PC-3 (cell line): ENCODE measurements around the gene GABBR2. TPM values are rescaled to one million over a fixed set of nuclear protein-coding genes. Genes with fewer than 3 reads are reported as not detected.

Source experiments
- ATAC-seq: fragments of 200-7000 bp; cut with Tn5 transposase; 2 replicates; pipeline ENCODE4 v1.9.1; 2020; ENCODE audit warnings: mild to moderate bottlenecking, moderate library complexity
- BruUV-seq: library from RNA; stranded (reverse); fragments of 400-500 nt; replicated peaks from 2 replicates; lab custom pipeline; 2021; lab: Mats Ljungman, UMichigan
- CTCF ChIA-PET: fragments of 300-600 bp; sonication (Branson Sonifier 250); formaldehyde crosslinking; loops from one replicate; lab custom pipeline; 2022; ENCODE audit warnings: antibody characterized with exemption; lab: Charles Lee
- POLR2A ChIA-PET: fragments of 300-600 bp; sonication (Branson Sonifier 250); formaldehyde crosslinking; loops from one replicate; lab custom pipeline; 2022; ENCODE audit warnings: antibody characterized with exemption; ENCODE audit not compliant: unreplicated experiment; lab: Charles Lee
- DNase-seq: peaks from one replicate; pipeline ENCODE4 v3.0.0-alpha.2; 2015
- H2AFZ ChIP-seq: fragments of 300-600 bp; sonication (generic); 2 replicates; pipeline ENCODE4 v1.6.0; 2016; ENCODE audit warnings: antibody characterized with exemption, low read length
- H3F3A ChIP-seq: fragments of 300-600 bp; sonication (generic); one replicate; pipeline ENCODE4 v1.6.0; 2017; ENCODE audit warnings: antibody characterized with exemption, low read length, control low read depth, mild to moderate bottlenecking; ENCODE audit not compliant: unreplicated experiment
- H3K27ac ChIP-seq: fragments of 300-600 bp; sonication (generic); 2 replicates; pipeline ENCODE4 v1.5.1; 2016; ENCODE audit warnings: mild to moderate bottlenecking, low read length
- H3K27me3 ChIP-seq: fragments of 300-600 bp; sonication (generic); 2 replicates; pipeline ENCODE4 v1.6.1; 2016; ENCODE audit warnings: low read length, mixed read lengths
- H3K36me3 ChIP-seq: fragments of 300-600 bp; sonication (generic); 2 replicates; pipeline ENCODE4 v1.6.1; 2016; ENCODE audit warnings: low read depth, mixed run types, low read length, mixed read lengths
- H3K4me1 ChIP-seq: fragments of 300-600 bp; sonication (generic); 2 replicates; pipeline ENCODE4 v1.5.1; 2016; ENCODE audit warnings: low read length; ENCODE audit not compliant: insufficient read depth
- H3K4me2 ChIP-seq: fragments of 300-600 bp; sonication (generic); 2 replicates; pipeline ENCODE4 v1.6.0; 2016; ENCODE audit warnings: low read length
- H3K4me3 ChIP-seq: fragments of 300-600 bp; sonication (generic); 2 replicates; pipeline ENCODE4 v1.5.1; 2016; ENCODE audit warnings: mild to moderate bottlenecking, low read length, mixed read lengths
- H3K79me2 ChIP-seq: fragments of 300-600 bp; sonication (generic); 2 replicates; pipeline ENCODE4 v1.6.1; 2017; ENCODE audit warnings: low read length, mixed read lengths
- H3K9ac ChIP-seq: fragments of 300-600 bp; sonication (generic); 2 replicates; pipeline ENCODE4 v1.6.0; 2016; ENCODE audit warnings: mild to moderate bottlenecking, low read length
- H3K9me2 ChIP-seq: fragments of 300-600 bp; sonication (generic); replicated peaks from 2 replicates; pipeline ENCODE4 v1.6.1; 2016; ENCODE audit warnings: mixed run types, low read length, mixed read lengths
- H3K9me3 ChIP-seq: fragments of 300-600 bp; sonication (generic); 2 replicates; pipeline ENCODE4 v1.6.1; 2016; ENCODE audit warnings: low read length, mixed read lengths
- H4K20me1 ChIP-seq: fragments of 300-600 bp; sonication (generic); 2 replicates; pipeline ENCODE4 v1.6.1; 2016; ENCODE audit warnings: low read length, mixed read lengths
- EZH2 ChIP-seq: fragments of 300-600 bp; sonication (generic); IDR thresholded peaks from one replicate; pipeline ENCODE4 v1.6.1; 2017; ENCODE audit warnings: antibody characterized with exemption, mild to moderate bottlenecking, low read length; ENCODE audit not compliant: unreplicated experiment
- EZH2phosphoT487 ChIP-seq: fragments of 300-600 bp; sonication (generic); IDR thresholded peaks from 2 replicates; pipeline ENCODE4 v1.6.1; 2018; ENCODE audit warnings: mild to moderate bottlenecking, antibody characterized with exemption, low read length, borderline replicate concordance
- intact Hi-C: fragments of 100-400 bp; cut with micrococcal nuclease; formaldehyde crosslinking; loops from 2 replicates; pipeline ENCODE4 v1.9.0; 2023
- total RNA-seq: library from RNA; depleted of rRNA; stranded (reverse); fragments of >200 nt; gene quantifications from 2 replicates; pipeline ENCODE4 v1.2.3, GENCODE V29; 2014
- TF ChIP-seq, protein P1 (sequence below): fragments of 300-600 bp; sonication (generic); conservative IDR thresholded peaks from 2 replicates; pipeline ENCODE4 v1.5.1; 2017; ENCODE audit warnings: antibody characterized with exemption, low read depth, mild to moderate bottlenecking, low read length

Gene GABBR2
- total RNA-seq, 1 experiment from 2014 or later: 0.44 TPM

DNA sequence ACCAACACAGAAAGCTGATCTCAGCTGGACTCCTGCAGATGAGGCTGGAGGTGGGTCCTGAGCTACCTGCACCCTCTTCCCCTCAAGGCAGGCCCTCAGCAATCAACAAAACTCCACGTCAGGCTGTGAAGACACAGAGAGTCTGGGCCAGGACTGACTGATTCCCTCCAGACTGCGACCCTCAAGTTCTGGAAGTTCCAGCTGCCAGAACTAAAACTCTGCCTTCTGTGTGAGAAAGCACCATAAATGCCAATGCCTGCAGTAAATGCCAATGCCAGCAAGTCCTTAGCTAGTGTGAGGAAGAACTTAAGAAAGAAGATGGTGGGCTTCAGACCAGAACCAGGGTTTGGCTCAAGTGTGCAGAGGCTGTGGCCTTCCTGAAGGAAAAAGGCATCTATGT, 42.5 kb upstream of the GABBR2 start:
- no peaks in the 10 kb centered on the region for H4K20me1 ChIP-seq
- H3K9me3 ChIP-seq: no peaks in the 10 kb centered on the region
- ChIA-PET POLR2A (no interaction called here), CTCF (no interaction called here)
- no peaks in the 10 kb centered on the region for H3K9me2 ChIP-seq
- no peaks in the 10 kb centered on the region for H3K4me1 ChIP-seq
- no peaks in the 10 kb centered on the region; the same call in 1 of the 2 replicates for H3K36me3 ChIP-seq
- no peak overlapping the region for H3K9ac ChIP-seq
- no peak for ATAC-seq
- H3F3A ChIP-seq: no peaks in the 10 kb centered on the region
- H3K4me3 ChIP-seq: no peak overlapping the region
- H3K79me2 ChIP-seq: no peaks in the 10 kb centered on the region
- intact Hi-C loops: no loop called here
- no peak for TF ChIP-seq EZH2
- no peak for TF ChIP-seq EZH2phosphoT487
- TF ChIP-seq, protein P1, sequence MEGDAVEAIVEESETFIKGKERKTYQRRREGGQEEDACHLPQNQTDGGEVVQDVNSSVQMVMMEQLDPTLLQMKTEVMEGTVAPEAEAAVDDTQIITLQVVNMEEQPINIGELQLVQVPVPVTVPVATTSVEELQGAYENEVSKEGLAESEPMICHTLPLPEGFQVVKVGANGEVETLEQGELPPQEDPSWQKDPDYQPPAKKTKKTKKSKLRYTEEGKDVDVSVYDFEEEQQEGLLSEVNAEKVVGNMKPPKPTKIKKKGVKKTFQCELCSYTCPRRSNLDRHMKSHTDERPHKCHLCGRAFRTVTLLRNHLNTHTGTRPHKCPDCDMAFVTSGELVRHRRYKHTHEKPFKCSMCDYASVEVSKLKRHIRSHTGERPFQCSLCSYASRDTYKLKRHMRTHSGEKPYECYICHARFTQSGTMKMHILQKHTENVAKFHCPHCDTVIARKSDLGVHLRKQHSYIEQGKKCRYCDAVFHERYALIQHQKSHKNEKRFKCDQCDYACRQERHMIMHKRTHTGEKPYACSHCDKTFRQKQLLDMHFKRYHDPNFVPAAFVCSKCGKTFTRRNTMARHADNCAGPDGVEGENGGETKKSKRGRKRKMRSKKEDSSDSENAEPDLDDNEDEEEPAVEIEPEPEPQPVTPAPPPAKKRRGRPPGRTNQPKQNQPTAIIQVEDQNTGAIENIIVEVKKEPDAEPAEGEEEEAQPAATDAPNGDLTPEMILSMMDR: no peak
- BruUV-seq: no TSS peak
- no peak overlapping the region for H2AFZ ChIP-seq
- no peak overlapping the region for H3K4me2 ChIP-seq
- no peaks in the 10 kb centered on the region for H3K27me3 ChIP-seq
- no peak overlapping the region for H3K27ac ChIP-seq
- no peak for DNase-seq

GRCh38 chr9:98750364-98751060, 41.8 kb upstream of the GABBR2 start:
- no peaks in the 10 kb centered on the region for H3K27me3 ChIP-seq
- no peak overlapping the region for H2AFZ ChIP-seq
- no peak overlapping the region for H3K4me2 ChIP-seq
- no peaks in the 10 kb centered on the region for H3K9me3 ChIP-seq
- H3F3A ChIP-seq: no peaks in the 10 kb centered on the region
- H3K27ac ChIP-seq: no peak overlapping the region
- ChIA-PET POLR2A (no interaction called here), CTCF (no interaction called here)
- no peaks in the 10 kb centered on the region; the same call in 1 of the 2 replicates for H3K36me3 ChIP-seq
- H3K4me3 ChIP-seq: no peak overlapping the region
- ATAC-seq (no peak), DNase-seq (no peak)
- no peaks in the 10 kb centered on the region for H4K20me1 ChIP-seq
- intact Hi-C loops: no loop called here
- BruUV-seq: no TSS peak
- no peak overlapping the region for H3K9ac ChIP-seq
- no peaks in the 10 kb centered on the region for H3K4me1 ChIP-seq
- no peaks in the 10 kb centered on the region for H3K9me2 ChIP-seq
- TF ChIP-seq, protein P1: no peak
- no peak for TF ChIP-seq EZH2
- TF ChIP-seq EZH2phosphoT487: no peak
- no peaks in the 10 kb centered on the region for H3K79me2 ChIP-seq

DNA sequence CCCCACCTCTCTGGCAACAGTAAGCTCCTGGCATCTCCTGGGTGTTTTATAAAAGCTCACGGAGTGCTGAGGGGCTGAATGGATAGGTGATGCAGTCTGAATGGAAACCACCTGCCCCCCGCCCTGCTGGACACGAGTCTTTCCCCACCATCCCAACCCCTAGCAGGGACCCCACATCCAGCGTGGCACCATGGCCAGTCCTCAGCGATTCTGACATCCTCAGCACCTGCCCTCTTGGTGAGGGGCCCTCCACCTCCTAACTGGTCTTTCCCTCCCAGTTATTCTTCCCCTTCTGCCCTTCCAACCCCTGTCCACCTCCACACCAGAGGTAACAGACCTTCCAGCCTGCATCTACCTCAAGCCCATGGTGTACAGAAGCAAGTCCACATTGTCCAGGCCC, 38.7 kb upstream of the GABBR2 start:
- Histone ChIP-seq H3K79me2 (no peaks in the 10 kb centered on the region), H4K20me1 (no peaks in the 10 kb centered on the region), H3K27ac (no peak overlapping the region), H3K4me1 (peaks cover 13% of the 10 kb centered on the region), H3K9me2 (no peaks in the 10 kb centered on the region), H3K9ac (no peak overlapping the region), H3K27me3 (no peaks in the 10 kb centered on the region), H2AFZ (no peak overlapping the region), H3K4me2 (no peak overlapping the region), H3K9me3 (no peaks in the 10 kb centered on the region), H3K4me3 (no peak overlapping the region), H3F3A (no peaks in the 10 kb centered on the region), H3K36me3 (no peaks in the 10 kb centered on the region)
- ChIA-PET CTCF (no interaction called here), POLR2A (no interaction called here)
- BruUV-seq: no TSS peak
- TF ChIP-seq, protein P1: no peak
- TF ChIP-seq EZH2 (no peak), EZH2phosphoT487 (no peak)
- DNase-seq (no peak), ATAC-seq (no peak)
- intact Hi-C loops: no loop called here
